GM23338 (cell line): ENCODE results near the gene GALNT15. TPM values are rescaled to one million over a fixed set of nuclear protein-coding genes. Genes with fewer than 3 reads are reported as not detected.

Experiments
- ATAC-seq: fragments of 200-7000 bp; cut with Tn5 transposase; 3 replicates; pipeline ENCODE4 v1.9.1; 2020
- DNase-seq: peaks from one replicate; pipeline ENCODE4 v3.0.0-alpha.2; 2015; ENCODE audit warnings: low spot score
- H2AFZ ChIP-seq: fragments of 200-600 bp; sonication (generic); 2 replicates; pipeline ENCODE4 v1.8.0; 2016; ENCODE audit warnings: antibody characterized with exemption, mild to moderate bottlenecking, moderate library complexity
- H3F3A ChIP-seq: fragments of 200-600 bp; sonication (generic); replicated peaks from 2 replicates; pipeline ENCODE4 v1.8.0; 2017; ENCODE audit warnings: antibody characterized with exemption, mixed run types, low read depth
- H3K27ac ChIP-seq: fragments of 200-600 bp; sonication (generic); 2 replicates; pipeline ENCODE4 v1.6.1; 2016; ENCODE audit warnings: low read depth
- H3K27me3 ChIP-seq: fragments of 200-600 bp; sonication (generic); 2 replicates; pipeline ENCODE4 v1.8.0; 2016; ENCODE audit warnings: mild to moderate bottlenecking, mixed run types, moderate library complexity; ENCODE audit not compliant: insufficient read depth
- H3K36me3 ChIP-seq: fragments of 200-600 bp; sonication (generic); 2 replicates; pipeline ENCODE4 v1.8.0; 2016; ENCODE audit warnings: mild to moderate bottlenecking; ENCODE audit not compliant: insufficient read depth
- H3K4me1 ChIP-seq: fragments of 200-600 bp; sonication (generic); 2 replicates; pipeline ENCODE4 v1.8.0; 2016; ENCODE audit warnings: mild to moderate bottlenecking, moderate library complexity; ENCODE audit not compliant: insufficient read depth
- H3K4me2 ChIP-seq: fragments of 200-600 bp; sonication (generic); 2 replicates; pipeline ENCODE4 v1.7.1; 2017; ENCODE audit warnings: mixed run types
- H3K4me3 ChIP-seq: fragments of 200-600 bp; sonication (generic); 2 replicates; pipeline ENCODE4 v1.6.1; 2016; ENCODE audit warnings: mixed run types
- H3K79me2 ChIP-seq: fragments of 200-600 bp; sonication (generic); replicated peaks from 2 replicates; pipeline ENCODE4 v1.8.0; 2017; ENCODE audit warnings: mild to moderate bottlenecking; ENCODE audit not compliant: insufficient read depth
- H3K9me2 ChIP-seq: fragments of 200-600 bp; sonication (generic); 2 replicates; pipeline ENCODE4 v1.8.0; 2017; ENCODE audit not compliant: insufficient read depth
- H4K20me1 ChIP-seq: fragments of 200-600 bp; sonication (generic); replicated peaks from 2 replicates; pipeline ENCODE4 v1.8.0; 2017; ENCODE audit warnings: mild to moderate bottlenecking; ENCODE audit not compliant: insufficient read depth
- H3K27ac Mint-ChIP-seq: 2 replicates; pipeline ENCODE4 v1.8.0; 2020; ENCODE audit warnings: inconsistent platforms, mild to moderate bottlenecking, moderate library complexity, mixed read lengths
- H3K27me3 Mint-ChIP-seq: 3 replicates; pipeline ENCODE4 v1.8.0; 2022; ENCODE audit warnings: low read depth, mild to moderate bottlenecking, moderate library complexity, mixed read lengths, inconsistent platforms; ENCODE audit not compliant: insufficient read depth, poor library complexity
- H3K36me3 Mint-ChIP-seq: 3 replicates; pipeline ENCODE4 v1.8.0; 2021; ENCODE audit warnings: low read depth, mild to moderate bottlenecking, inconsistent platforms, moderate library complexity, mixed read lengths
- H3K4me1 Mint-ChIP-seq: 3 replicates; pipeline ENCODE4 v1.8.0; 2020; ENCODE audit warnings: mild to moderate bottlenecking, inconsistent platforms, mixed read lengths
- H3K4me3 Mint-ChIP-seq: 3 replicates; pipeline ENCODE4 v1.8.0; 2021; ENCODE audit warnings: moderate library complexity, mild to moderate bottlenecking, inconsistent platforms, mixed read lengths
- H3K9me3 Mint-ChIP-seq: 3 replicates; pipeline ENCODE4 v1.8.0; 2020; ENCODE audit warnings: moderate library complexity, mild to moderate bottlenecking, inconsistent platforms, mixed read lengths
- CREB1 ChIP-seq: fragments of 250-450 bp; sonication (Bioruptor Pico); IDR thresholded peaks from 2 replicates; pipeline ENCODE4 v1.5.0; 2020; ENCODE audit warnings: low read depth, mild to moderate bottlenecking, moderate library complexity
- EZH2 ChIP-seq: fragments of 200-600 bp; sonication (generic); IDR thresholded peaks from one replicate; pipeline ENCODE4 v1.8.0; 2017; ENCODE audit warnings: antibody characterized with exemption, mild to moderate bottlenecking, low read depth; ENCODE audit not compliant: unreplicated experiment
- JUNB ChIP-seq: IDR thresholded peaks from one replicate; pipeline ENCODE4 v1.6.1; 2016; ENCODE audit warnings: antibody characterized with exemption; ENCODE audit not compliant: unreplicated experiment
- ZNF114 ChIP-seq: fragments of 250-450 bp; sonication (Bioruptor Pico); IDR thresholded peaks from 2 replicates; pipeline ENCODE4 v1.5.0; 2020; ENCODE audit warnings: mild to moderate bottlenecking, moderate library complexity
- polyA plus RNA-seq: library from polyadenylated mRNA; unstranded; fragments of >200 nt; fragmentation: Nextera tagmentation; extraction: Ambion mirVana; gene quantifications from 2 replicates; pipeline ENCODE4 v1.2.1, GENCODE V29; 2016
- total RNA-seq: library from RNA; depleted of rRNA; stranded (reverse); fragments of >200 nt; shearing (Covaris generic); gene quantifications from 2 replicates; pipeline ENCODE4 v1.2.3, GENCODE V29; 2014
- TF ChIP-seq, protein P1 (sequence below), 2 experiments: fragments of 200-600 bp in 1 of 2; sonication (generic) in 1 of 2; conservative IDR thresholded peaks; 2 replicates each; pipeline versions ENCODE4 v1.5.1 to v1.6.1; 2016 to 2017; ENCODE audit warnings: antibody characterized with exemption in 2 of 2, low read depth in 2 of 2, mild to moderate bottlenecking in 2 of 2, moderate library complexity in 1 of 2
- TF ChIP-seq, protein P2 (sequence below): fragments of 250-450 bp; sonication (Bioruptor Pico); IDR thresholded peaks from 2 replicates; pipeline ENCODE4 v1.5.0; 2020; ENCODE audit warnings: mild to moderate bottlenecking, moderate library complexity

The GALNT15 gene
- total and polyA plus RNA-seq, 2 experiments from 2014 or later: 0.06 to 0.35 TPM

DNA sequence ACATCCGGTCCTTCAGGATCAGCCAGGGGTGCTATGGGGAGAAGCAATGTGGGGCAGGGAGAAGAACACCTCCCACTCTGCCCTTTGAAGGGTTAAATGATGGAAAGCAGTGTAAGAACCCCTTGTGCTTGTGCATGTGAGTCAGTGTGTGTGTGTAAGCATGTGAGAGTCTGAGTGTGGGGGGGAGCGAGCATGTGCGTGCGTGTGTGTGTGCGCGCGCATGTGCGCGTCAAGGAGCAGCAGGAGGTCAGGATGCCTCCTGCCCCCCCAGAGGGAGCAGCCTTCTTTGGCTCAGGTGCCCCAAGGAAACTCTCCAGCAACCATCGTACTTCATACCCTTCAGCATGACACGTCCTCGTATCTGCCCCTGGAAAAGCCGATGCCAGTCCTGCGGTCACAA is 30.3 kb downstream of the GALNT15 start:
- Histone ChIP-seq H3K9me2 (0 out of 2 replicates have a peak, but pooled peaks cover 6% of the 10 kb centered on the region), H3K27me3 (no peaks in the 10 kb centered on the region), H4K20me1 (no peaks in the 10 kb centered on the region), H2AFZ (no peak overlapping the region), H3K36me3 (no peaks in the 10 kb centered on the region), H3K79me2 (no peaks in the 10 kb centered on the region), H3K4me3 (no peak overlapping the region), H3K27ac (no peak overlapping the region), H3K4me1 (peaks cover 5% of the 10 kb centered on the region), H3F3A (no peaks in the 10 kb centered on the region), H3K4me2 (no peak overlapping the region)
- TF ChIP-seq CREB1 (CRISPR knock-in tag): no peak
- no peak for TF ChIP-seq ZNF114 (CRISPR knock-in tag)
- TF ChIP-seq JUNB: no peak
- no peak for TF ChIP-seq EZH2
- TF ChIP-seq, protein P1, sequence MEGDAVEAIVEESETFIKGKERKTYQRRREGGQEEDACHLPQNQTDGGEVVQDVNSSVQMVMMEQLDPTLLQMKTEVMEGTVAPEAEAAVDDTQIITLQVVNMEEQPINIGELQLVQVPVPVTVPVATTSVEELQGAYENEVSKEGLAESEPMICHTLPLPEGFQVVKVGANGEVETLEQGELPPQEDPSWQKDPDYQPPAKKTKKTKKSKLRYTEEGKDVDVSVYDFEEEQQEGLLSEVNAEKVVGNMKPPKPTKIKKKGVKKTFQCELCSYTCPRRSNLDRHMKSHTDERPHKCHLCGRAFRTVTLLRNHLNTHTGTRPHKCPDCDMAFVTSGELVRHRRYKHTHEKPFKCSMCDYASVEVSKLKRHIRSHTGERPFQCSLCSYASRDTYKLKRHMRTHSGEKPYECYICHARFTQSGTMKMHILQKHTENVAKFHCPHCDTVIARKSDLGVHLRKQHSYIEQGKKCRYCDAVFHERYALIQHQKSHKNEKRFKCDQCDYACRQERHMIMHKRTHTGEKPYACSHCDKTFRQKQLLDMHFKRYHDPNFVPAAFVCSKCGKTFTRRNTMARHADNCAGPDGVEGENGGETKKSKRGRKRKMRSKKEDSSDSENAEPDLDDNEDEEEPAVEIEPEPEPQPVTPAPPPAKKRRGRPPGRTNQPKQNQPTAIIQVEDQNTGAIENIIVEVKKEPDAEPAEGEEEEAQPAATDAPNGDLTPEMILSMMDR (conservative IDR thresholded peaks at IDR 0.05; ENCODE audit: low read depth in 2 of 2): no peak
- TF ChIP-seq, protein P2, sequence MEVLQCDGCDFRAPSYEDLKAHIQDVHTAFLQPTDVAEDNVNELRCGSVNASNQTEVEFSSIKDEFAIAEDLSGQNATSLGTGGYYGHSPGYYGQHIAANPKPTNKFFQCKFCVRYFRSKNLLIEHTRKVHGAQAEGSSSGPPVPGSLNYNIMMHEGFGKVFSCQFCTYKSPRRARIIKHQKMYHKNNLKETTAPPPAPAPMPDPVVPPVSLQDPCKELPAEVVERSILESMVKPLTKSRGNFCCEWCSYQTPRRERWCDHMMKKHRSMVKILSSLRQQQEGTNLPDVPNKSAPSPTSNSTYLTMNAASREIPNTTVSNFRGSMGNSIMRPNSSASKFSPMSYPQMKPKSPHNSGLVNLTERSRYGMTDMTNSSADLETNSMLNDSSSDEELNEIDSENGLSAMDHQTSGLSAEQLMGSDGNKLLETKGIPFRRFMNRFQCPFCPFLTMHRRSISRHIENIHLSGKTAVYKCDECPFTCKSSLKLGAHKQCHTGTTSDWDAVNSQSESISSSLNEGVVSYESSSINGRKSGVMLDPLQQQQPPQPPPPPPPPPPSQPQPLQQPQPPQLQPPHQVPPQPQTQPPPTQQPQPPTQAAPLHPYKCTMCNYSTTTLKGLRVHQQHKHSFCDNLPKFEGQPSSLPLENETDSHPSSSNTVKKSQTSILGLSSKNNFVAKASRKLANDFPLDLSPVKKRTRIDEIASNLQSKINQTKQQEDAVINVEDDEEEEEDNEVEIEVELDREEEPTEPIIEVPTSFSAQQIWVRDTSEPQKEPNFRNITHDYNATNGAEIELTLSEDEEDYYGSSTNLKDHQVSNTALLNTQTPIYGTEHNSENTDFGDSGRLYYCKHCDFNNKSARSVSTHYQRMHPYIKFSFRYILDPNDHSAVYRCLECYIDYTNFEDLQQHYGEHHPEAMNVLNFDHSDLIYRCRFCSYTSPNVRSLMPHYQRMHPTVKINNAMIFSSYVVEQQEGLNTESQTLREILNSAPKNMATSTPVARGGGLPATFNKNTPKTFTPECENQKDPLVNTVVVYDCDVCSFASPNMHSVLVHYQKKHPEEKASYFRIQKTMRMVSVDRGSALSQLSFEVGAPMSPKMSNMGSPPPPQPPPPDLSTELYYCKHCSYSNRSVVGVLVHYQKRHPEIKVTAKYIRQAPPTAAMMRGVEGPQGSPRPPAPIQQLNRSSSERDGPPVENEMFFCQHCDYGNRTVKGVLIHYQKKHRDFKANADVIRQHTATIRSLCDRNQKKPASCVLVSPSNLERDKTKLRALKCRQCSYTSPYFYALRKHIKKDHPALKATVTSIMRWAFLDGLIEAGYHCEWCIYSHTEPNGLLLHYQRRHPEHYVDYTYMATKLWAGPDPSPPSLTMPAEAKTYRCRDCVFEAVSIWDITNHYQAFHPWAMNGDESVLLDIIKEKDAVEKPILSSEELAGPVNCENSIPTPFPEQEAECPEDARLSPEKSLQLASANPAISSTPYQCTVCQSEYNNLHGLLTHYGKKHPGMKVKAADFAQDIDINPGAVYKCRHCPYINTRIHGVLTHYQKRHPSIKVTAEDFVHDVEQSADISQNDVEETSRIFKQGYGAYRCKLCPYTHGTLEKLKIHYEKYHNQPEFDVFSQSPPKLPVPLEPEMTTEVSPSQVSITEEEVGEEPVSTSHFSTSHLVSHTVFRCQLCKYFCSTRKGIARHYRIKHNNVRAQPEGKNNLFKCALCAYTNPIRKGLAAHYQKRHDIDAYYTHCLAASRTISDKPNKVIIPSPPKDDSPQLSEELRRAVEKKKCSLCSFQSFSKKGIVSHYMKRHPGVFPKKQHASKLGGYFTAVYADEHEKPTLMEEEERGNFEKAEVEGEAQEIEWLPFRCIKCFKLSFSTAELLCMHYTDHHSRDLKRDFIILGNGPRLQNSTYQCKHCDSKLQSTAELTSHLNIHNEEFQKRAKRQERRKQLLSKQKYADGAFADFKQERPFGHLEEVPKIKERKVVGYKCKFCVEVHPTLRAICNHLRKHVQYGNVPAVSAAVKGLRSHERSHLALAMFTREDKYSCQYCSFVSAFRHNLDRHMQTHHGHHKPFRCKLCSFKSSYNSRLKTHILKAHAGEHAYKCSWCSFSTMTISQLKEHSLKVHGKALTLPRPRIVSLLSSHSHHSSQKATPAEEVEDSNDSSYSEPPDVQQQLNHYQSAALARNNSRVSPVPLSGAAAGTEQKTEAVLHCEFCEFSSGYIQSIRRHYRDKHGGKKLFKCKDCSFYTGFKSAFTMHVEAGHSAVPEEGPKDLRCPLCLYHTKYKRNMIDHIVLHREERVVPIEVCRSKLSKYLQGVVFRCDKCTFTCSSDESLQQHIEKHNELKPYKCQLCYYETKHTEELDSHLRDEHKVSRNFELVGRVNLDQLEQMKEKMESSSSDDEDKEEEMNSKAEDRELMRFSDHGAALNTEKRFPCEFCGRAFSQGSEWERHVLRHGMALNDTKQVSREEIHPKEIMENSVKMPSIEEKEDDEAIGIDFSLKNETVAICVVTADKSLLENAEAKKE (CRISPR knock-in tag): no peak
- Mint-ChIP-seq H3K4me1 (peaks cover 12% of the 10 kb centered on the region; the same call in 2 of the 3 replicates), H3K27me3 (peaks cover 2% of the 10 kb centered on the region), H3K36me3 (no peaks in the 10 kb centered on the region; the same call in 2 of the 3 replicates), H3K27ac (no peak overlapping the region), H3K4me3 (no peak overlapping the region), H3K9me3 (no peaks in the 10 kb centered on the region)
- DNase-seq (no peak), ATAC-seq (no peak)
